KOPT-K1 (cell line): ENCODE data around the gene FAM13A.
"Not testable (repeated sequence)": the region's sequence is repeated elsewhere in the genome, so short reads cannot be mapped to it uniquely, and the experiment has no call there.

ENCODE experiments used
- H3K27ac ChIP-seq: fragments of 200-600 bp; sonication (generic); 2 replicates; pipeline ENCODE4 v1.5.1; 2016; ENCODE audit warnings: antibody characterized with exemption, mild to moderate bottlenecking, low read depth, low read length; ENCODE audit not compliant: poor library complexity, severe bottlenecking
- H3K36me3 ChIP-seq: fragments of 200-600 bp; sonication (generic); 2 replicates; pipeline ENCODE4 v1.5.1; 2017; ENCODE audit warnings: antibody characterized with exemption, mild to moderate bottlenecking, low read length, moderate library complexity; ENCODE audit not compliant: insufficient read depth
- H3K9me3 ChIP-seq: fragments of 200-600 bp; sonication (generic); 2 replicates; pipeline ENCODE4 v1.5.1; 2017; ENCODE audit warnings: antibody characterized with exemption, low read length, mild to moderate bottlenecking; ENCODE audit not compliant: insufficient read depth, poor library complexity, severe bottlenecking

Gene FAM13A

DNA sequence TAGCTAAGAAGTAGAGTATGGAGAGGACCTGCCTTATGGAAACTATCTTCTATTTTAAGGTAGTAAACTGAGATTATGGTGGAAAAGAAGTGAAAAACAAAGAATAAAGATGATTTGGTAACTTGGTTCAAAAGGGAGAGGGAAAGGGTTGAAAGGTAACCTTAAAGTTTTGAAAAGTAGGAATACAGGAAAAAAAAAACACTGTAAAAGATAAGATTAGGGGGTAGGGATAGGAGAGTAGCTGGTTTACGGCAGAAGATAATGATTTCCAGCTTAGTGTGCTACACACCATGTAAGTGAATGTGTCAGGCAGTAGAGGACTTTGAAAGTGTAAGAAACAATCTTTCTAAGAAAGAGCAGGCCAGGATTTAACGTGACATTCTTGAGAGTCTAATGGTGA is 35.3 kb downstream of the FAM13A start:
- no peak overlapping the region for H3K27ac ChIP-seq
- no peaks in the 10 kb centered on the region for H3K36me3 ChIP-seq
- H3K9me3 ChIP-seq = no peaks in the 10 kb centered on the region

GRCh38 chr4:89021062-89021461 is 35.9 kb downstream of the FAM13A start:
- no peak overlapping the region for H3K27ac ChIP-seq
- no peaks in the 10 kb centered on the region for H3K9me3 ChIP-seq
- H3K36me3 ChIP-seq = no peaks in the 10 kb centered on the region

- not testable (repeated sequence) for H3K36me3 ChIP-seq, H3K9me3 ChIP-seq, H3K27ac ChIP-seq
Observed at GRCh38 chr4:89014897-89015296, 42.1 kb downstream of the FAM13A start.

DNA sequence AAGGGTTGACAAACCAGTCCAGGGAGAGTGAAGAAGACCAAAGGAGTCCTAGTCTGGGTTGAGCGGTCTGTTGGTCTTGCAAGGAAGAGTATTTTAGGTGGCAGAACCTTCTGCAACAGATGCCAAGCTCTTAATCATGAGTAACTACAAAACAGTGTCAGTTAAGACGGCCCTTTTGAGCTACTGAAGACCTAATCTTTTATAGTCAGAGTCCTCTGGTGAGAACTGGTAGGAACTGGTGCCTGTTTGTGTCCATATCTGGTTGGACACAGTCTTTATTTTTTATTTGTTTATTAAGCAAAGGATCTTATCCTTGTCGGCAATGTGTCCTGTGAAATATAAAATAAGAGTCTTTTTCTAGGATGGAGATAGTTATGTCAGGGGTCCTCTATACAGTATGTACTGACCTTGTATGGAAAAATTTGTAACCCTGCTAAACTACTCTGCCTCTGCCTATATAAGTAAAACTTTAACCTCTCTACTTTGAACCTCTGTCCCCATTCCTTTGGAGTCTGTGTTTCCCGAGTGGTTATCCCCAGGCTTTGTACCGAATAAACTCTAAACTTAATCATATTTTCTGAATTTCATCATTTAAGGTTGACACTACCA is 47.1 kb downstream of the FAM13A start:
- Histone ChIP-seq H3K36me3 (no peaks in the 10 kb centered on the region), H3K9me3 (peaks cover 3% of the 10 kb centered on the region), H3K27ac (no peak overlapping the region)

GRCh38 chr4:89009115-89009514 is 47.9 kb downstream of the FAM13A start:
- Histone ChIP-seq H3K27ac (no peak overlapping the region), H3K36me3 (no peaks in the 10 kb centered on the region), H3K9me3 (no peaks in the 10 kb centered on the region)

- Histone ChIP-seq H3K27ac (no peak overlapping the region), H3K9me3 (no peaks in the 10 kb centered on the region)
Observed at GRCh38 chr4:89008166-89008565, 48.8 kb downstream of the FAM13A start.

GRCh38 chr4:89007338-89007939 is 49.5 kb downstream of the FAM13A start:
- no peaks in the 10 kb centered on the region for H3K9me3 ChIP-seq
- H3K36me3 ChIP-seq = no peaks in the 10 kb centered on the region
- no peak overlapping the region for H3K27ac ChIP-seq

More at GRCh38 chr4:89008166-89008565, 48.8 kb downstream of the FAM13A start:
- no peaks in the 10 kb centered on the region for H3K36me3 ChIP-seq

- no peak overlapping the region for H3K27ac ChIP-seq
- H3K36me3 ChIP-seq = no peaks in the 10 kb centered on the region
- no peaks in the 10 kb centered on the region for H3K9me3 ChIP-seq
Observed at GRCh38 chr4:89006307-89006706, 50.7 kb downstream of the FAM13A start.

- not testable (repeated sequence) for H3K36me3 ChIP-seq, H3K27ac ChIP-seq, H3K9me3 ChIP-seq
Observed at GRCh38 chr4:89005066-89005465, 51.9 kb downstream of the FAM13A start.

DNA sequence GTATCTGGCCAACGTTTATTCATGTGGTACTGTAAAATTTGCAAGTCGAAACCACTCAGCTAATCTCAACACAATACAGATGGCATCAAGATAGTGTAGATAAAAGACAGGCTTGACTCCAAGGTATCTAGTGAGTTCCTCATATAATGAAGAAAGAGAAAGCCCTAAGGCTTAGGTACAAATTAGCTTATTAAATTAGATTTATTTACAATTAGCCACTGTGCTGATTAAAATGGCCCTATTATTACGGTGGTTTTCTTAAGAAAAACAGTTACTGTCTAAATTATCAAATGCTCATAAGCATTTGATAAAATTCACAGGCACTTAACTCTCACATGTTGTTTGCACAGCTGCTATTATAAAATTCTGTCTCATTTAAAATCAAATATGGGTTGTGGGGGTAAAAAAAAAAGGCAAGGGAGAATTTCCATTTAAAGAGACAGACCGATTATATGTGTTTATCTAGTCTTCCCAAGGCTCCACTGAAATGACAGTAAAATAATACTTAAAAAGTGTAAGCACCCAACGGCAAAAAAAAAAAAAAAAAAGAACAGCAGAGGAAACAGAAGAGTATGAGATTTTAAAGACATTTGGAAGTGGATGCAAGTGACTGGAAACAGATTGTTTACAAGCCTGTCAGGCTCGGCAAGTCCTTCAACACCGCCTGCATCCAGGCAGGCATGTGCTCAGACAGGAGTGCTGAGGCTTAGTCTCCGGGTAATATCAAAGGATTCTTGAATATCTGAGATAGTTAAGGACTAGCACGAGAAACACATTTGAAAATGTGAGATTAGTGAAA is 55.1 kb downstream of the FAM13A start:
- Histone ChIP-seq H3K36me3 (no peaks in the 10 kb centered on the region), H3K27ac (no peak overlapping the region), H3K9me3 (no peaks in the 10 kb centered on the region)

GRCh38 chr4:89000844-89001360 is 56.1 kb downstream of the FAM13A start:
- H3K27ac ChIP-seq = no peak overlapping the region

GRCh38 chr4:89000382-89000781 is 56.6 kb downstream of the FAM13A start:
- H3K36me3 ChIP-seq = no peaks in the 10 kb centered on the region
- H3K9me3 ChIP-seq = no peaks in the 10 kb centered on the region
- H3K27ac ChIP-seq = no peak overlapping the region

More at GRCh38 chr4:89000844-89001360, 56.1 kb downstream of the FAM13A start:
- Histone ChIP-seq H3K36me3 (no peaks in the 10 kb centered on the region), H3K9me3 (no peaks in the 10 kb centered on the region)

GRCh38 chr4:88999392-88999930 is 57.5 kb downstream of the FAM13A start:
- no peaks in the 10 kb centered on the region for H3K36me3 ChIP-seq

GRCh38 chr4:88998891-88999290 is 58.1 kb downstream of the FAM13A start:
- no peaks in the 10 kb centered on the region for H3K36me3 ChIP-seq

More at GRCh38 chr4:88999392-88999930, 57.5 kb downstream of the FAM13A start:
- H3K27ac ChIP-seq = no peak overlapping the region
- H3K9me3 ChIP-seq = no peaks in the 10 kb centered on the region

GRCh38 chr4:88998001-88998400 is 59.0 kb downstream of the FAM13A start:
- no peaks in the 10 kb centered on the region for H3K9me3 ChIP-seq
- no peak overlapping the region for H3K27ac ChIP-seq
- H3K36me3 ChIP-seq = no peaks in the 10 kb centered on the region

More at GRCh38 chr4:88998891-88999290, 58.1 kb downstream of the FAM13A start:
- H3K9me3 ChIP-seq = no peaks in the 10 kb centered on the region
- no peak overlapping the region for H3K27ac ChIP-seq
